ENCODE data around the gene TMEM273.

The TMEM273 gene

DNA sequence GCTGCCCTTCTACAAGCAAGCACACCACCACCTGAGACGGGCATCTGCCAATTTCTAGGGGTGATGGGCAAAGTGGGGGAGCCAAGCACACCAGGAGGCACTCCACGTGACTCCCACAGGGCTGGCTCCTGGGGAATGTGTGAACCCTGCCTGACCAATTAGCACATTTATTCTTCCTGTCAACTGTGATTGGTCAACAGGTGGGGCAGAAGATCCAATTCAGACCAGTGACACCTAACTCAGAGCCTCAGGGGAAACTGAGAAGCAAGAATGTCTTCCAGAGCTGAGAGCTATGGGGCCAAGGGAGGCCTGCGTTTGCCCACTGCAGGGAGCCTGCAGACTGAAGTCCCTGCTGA is 15.4 kb downstream of the TMEM273 start:
- Histone ChIP-seq H3K27me3 (ENCODE audit: insufficient read depth, low read length) (no peaks in the 10 kb centered on the region), H2AFZ (ENCODE audit: low read length) (no peak overlapping the region)

GRCh38 chr10:49172061-49172776 is 16.0 kb downstream of the TMEM273 start:
- H3K79me2 ChIP-seq (ENCODE audit: insufficient read depth, low read length), result no peaks in the 10 kb centered on the region
- TF ChIP-seq EZH2 (IDR thresholded peaks at IDR 0.05; ENCODE audit: borderline replicate concordance, low read length), result no peak
- TF ChIP-seq CTCF (IDR thresholded peaks at IDR 0.05; ENCODE audit: low read length), result no peak
- H3K9ac ChIP-seq (ENCODE audit: low read length), result no peak overlapping the region
- H3K9me2 ChIP-seq (ENCODE audit: low read depth, low read length), result no peaks in the 10 kb centered on the region
- H3K4me3 ChIP-seq (ENCODE audit: low read depth, low read length, poor library complexity, severe bottlenecking), result no peak overlapping the region
- no peaks in the 10 kb centered on the region for H3K36me3 ChIP-seq (ENCODE audit: insufficient read depth, low read length)
- H2AFZ ChIP-seq (ENCODE audit: low read length), result no peak overlapping the region
- no peaks in the 10 kb centered on the region for H3F3A ChIP-seq (ENCODE audit: insufficient read depth, low read length)
- no peaks in the 10 kb centered on the region for H3K4me1 ChIP-seq (ENCODE audit: insufficient read depth, low read length, severe bottlenecking)
- no peaks in the 10 kb centered on the region for H3K27me3 ChIP-seq (ENCODE audit: insufficient read depth, low read length)
- no peaks in the 10 kb centered on the region for H4K20me1 ChIP-seq (ENCODE audit: insufficient read depth, low read length)
- no peak overlapping the region for H3K27ac ChIP-seq (ENCODE audit: low read depth, low read length, poor library complexity, severe bottlenecking)
- H3K9me3 ChIP-seq (ENCODE audit: low read length), result no peaks in the 10 kb centered on the region
- no peak overlapping the region for H3K4me2 ChIP-seq (ENCODE audit: low read length)

More for the DNA sequence above, 15.4 kb downstream of the TMEM273 start:
- Histone ChIP-seq H3K79me2 (ENCODE audit: insufficient read depth, low read length) (no peaks in the 10 kb centered on the region), H3K4me3 (ENCODE audit: low read depth, low read length, poor library complexity, severe bottlenecking) (no peak overlapping the region), H4K20me1 (ENCODE audit: insufficient read depth, low read length) (no peaks in the 10 kb centered on the region), H3K36me3 (ENCODE audit: insufficient read depth, low read length) (no peaks in the 10 kb centered on the region), H3K4me2 (ENCODE audit: low read length) (no peak overlapping the region), H3K4me1 (ENCODE audit: insufficient read depth, low read length, severe bottlenecking) (no peaks in the 10 kb centered on the region), H3F3A (ENCODE audit: insufficient read depth, low read length) (no peaks in the 10 kb centered on the region), H3K27ac (ENCODE audit: low read depth, low read length, poor library complexity, severe bottlenecking) (no peak overlapping the region), H3K9ac (ENCODE audit: low read length) (no peak overlapping the region), H3K9me2 (ENCODE audit: low read depth, low read length) (no peaks in the 10 kb centered on the region), H3K9me3 (ENCODE audit: low read length) (no peaks in the 10 kb centered on the region)
- TF ChIP-seq CTCF (IDR thresholded peaks at IDR 0.05; ENCODE audit: low read length) (no peak), EZH2 (IDR thresholded peaks at IDR 0.05; ENCODE audit: borderline replicate concordance, low read length) (no peak)

DNA sequence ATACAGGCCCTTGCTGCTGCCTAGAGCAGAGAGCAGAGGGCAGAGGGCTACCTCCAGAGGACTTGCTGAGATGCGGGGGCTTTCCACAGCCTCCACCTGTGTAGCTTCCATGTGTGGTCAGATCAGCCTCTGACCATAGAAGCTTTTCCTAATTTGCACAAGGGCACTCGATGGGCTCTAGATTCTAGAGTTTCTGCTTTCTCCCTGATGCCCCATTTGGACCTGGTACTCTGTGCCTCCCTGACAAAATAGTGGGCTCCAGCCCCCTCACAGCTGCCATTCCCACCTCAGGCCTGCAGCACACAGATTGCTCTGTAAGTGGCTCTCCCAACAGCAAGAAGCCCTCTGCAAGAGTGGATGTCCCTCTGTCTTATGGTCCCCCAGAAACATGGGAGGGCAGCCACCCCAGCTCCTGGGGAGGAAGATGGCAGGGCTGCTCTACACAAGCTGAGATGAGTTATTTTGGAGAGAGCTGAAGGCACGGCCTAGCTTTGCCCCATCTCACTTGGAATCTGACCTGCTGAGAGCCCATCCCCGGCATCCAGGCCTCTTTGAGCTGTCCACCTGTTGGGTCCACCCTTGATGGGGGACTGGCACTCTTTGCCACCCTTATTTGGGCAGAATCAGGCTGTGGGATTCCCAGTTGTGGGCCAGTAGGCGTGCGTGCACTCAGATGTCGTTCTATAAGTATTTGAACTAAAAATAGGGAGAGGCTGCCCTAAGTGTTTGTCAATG is 16.7 kb downstream of the TMEM273 start:
- Histone ChIP-seq H3F3A (ENCODE audit: insufficient read depth, low read length) (no peaks in the 10 kb centered on the region), H4K20me1 (ENCODE audit: insufficient read depth, low read length) (no peaks in the 10 kb centered on the region), H3K4me1 (ENCODE audit: insufficient read depth, low read length, severe bottlenecking) (no peaks in the 10 kb centered on the region), H3K4me2 (ENCODE audit: low read length) (no peak overlapping the region), H3K9me3 (ENCODE audit: low read length) (no peaks in the 10 kb centered on the region), H3K36me3 (ENCODE audit: insufficient read depth, low read length) (no peaks in the 10 kb centered on the region), H3K79me2 (ENCODE audit: insufficient read depth, low read length) (no peaks in the 10 kb centered on the region), H2AFZ (ENCODE audit: low read length) (no peak overlapping the region), H3K9ac (ENCODE audit: low read length) (no peak overlapping the region), H3K4me3 (ENCODE audit: low read depth, low read length, poor library complexity, severe bottlenecking) (no peak overlapping the region), H3K9me2 (ENCODE audit: low read depth, low read length) (no peaks in the 10 kb centered on the region), H3K27me3 (ENCODE audit: insufficient read depth, low read length) (no peaks in the 10 kb centered on the region), H3K27ac (ENCODE audit: low read depth, low read length, poor library complexity, severe bottlenecking) (no peak overlapping the region)
- TF ChIP-seq EZH2 (IDR thresholded peaks at IDR 0.05; ENCODE audit: borderline replicate concordance, low read length) (no peak), CTCF (IDR thresholded peaks at IDR 0.05; ENCODE audit: low read length) (no peak)

Measured in OCI-LY1 (cell line).